Activated naive CD4-positive, alpha-beta T cell treated with anti-CD3 and anti-CD28 coated beads, Interleukin-2, amount 50 U/mL, for 24 hours (primary cell): Measurements from ENCODE around the gene KLHDC7B.
A peak's percentile ranks its signal among the peaks of the same experiment; 100 is the strongest.

Source experiments
- H3K27ac Mint-ChIP-seq: one replicate; pipeline ENCODE4 v1.8.0; 2021; ENCODE audit warnings: mild to moderate bottlenecking, mixed read lengths
- H3K27me3 Mint-ChIP-seq: one replicate; pipeline ENCODE4 v1.8.0; 2021; ENCODE audit warnings: mixed read lengths
- H3K36me3 Mint-ChIP-seq: one replicate; pipeline ENCODE4 v1.8.0; 2021; ENCODE audit warnings: mixed read lengths
- H3K4me1 Mint-ChIP-seq: one replicate; pipeline ENCODE4 v1.8.0; 2021; ENCODE audit warnings: mixed read lengths
- H3K4me3 Mint-ChIP-seq: one replicate; pipeline ENCODE4 v1.8.0; 2021; ENCODE audit warnings: mild to moderate bottlenecking, mixed read lengths
- H3K9me3 Mint-ChIP-seq: one replicate; pipeline ENCODE4 v1.8.0; 2021; ENCODE audit warnings: mixed read lengths

KLHDC7B gene

DNA sequence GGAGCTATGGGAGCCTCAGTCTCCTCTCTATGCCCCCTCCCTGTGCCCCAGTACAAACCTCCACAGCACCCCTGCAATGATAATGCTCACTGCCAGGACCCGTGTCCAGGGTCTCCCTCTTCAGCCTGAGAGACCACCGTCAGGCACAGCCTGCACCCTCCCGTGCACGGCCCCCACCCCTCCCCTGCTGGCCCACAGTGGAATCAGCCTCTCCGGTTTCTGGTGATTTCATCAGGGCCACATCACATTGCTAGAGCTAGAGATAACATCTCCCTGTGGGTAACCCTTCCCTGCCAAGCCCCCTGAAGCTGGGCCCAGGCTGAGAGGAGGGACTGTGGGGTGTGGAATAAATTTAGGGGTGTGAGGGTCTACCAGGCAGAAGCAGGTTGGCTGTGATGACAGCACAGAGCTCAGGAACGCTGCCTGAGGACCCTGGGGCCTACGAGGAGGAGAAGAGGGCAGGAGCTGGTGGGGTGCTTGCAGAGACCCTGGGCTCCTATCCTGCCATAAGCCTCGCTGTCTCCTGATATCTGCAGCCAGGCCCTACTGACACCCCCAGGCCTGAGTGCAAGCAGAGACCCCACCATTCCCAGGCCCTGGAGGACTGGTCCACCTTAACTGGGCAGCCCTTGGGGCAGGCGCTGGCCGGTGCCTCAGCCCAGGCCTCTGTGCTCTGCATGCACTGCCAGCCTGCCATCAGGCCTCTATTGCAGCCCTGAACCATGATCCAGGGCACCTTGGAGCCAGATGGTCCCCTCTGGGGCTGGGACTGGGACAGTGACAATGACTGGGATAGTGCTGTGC lies at the start of gene KLHDC7B:
TSS of gene KLHDC7B (plus strand) at position 378 of the 804 bp plus-strand sequence. CDS start at position 723, 345 bp downstream.
- H3K9me3 Mint-ChIP-seq: no peaks in the 10 kb centered on the region
- H3K36me3 Mint-ChIP-seq: no peaks in the 10 kb centered on the region
- peak within 1 kb of the TSS; percentile 63 for H3K4me3 Mint-ChIP-seq
- peaks cover 47% of the 10 kb centered on the region for H3K4me1 Mint-ChIP-seq
- H3K27me3 Mint-ChIP-seq: no peaks in the 10 kb centered on the region
- H3K27ac Mint-ChIP-seq: peak within 1 kb of the TSS; percentile 91

DNA sequence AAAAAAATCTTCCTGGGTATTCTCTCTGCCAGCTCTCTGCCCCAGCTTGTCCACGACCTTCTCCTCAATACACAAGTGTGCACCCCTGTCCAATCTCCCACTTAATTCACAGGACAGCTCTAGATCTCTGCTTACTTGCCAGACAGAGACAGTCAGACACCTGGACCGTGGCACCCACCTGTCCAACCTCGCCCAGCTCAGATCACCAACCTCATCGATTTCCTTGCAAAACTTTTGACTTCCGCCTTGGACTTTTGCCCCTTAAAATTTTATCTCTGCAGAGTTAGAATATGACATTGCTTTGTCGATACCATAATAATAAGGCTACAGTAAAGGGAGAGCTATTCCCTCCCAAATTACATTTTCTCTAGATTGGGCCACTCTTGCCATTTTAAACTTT lies 48.6 kb upstream of the KLHDC7B start:
- H3K4me3 Mint-ChIP-seq: no peak overlapping the region
- H3K9me3 Mint-ChIP-seq: no peaks in the 10 kb centered on the region
- no peaks in the 10 kb centered on the region for H3K36me3 Mint-ChIP-seq
- no peak overlapping the region for H3K27ac Mint-ChIP-seq
- H3K27me3 Mint-ChIP-seq: no peaks in the 10 kb centered on the region
- peaks cover 4% of the 10 kb centered on the region for H3K4me1 Mint-ChIP-seq

DNA sequence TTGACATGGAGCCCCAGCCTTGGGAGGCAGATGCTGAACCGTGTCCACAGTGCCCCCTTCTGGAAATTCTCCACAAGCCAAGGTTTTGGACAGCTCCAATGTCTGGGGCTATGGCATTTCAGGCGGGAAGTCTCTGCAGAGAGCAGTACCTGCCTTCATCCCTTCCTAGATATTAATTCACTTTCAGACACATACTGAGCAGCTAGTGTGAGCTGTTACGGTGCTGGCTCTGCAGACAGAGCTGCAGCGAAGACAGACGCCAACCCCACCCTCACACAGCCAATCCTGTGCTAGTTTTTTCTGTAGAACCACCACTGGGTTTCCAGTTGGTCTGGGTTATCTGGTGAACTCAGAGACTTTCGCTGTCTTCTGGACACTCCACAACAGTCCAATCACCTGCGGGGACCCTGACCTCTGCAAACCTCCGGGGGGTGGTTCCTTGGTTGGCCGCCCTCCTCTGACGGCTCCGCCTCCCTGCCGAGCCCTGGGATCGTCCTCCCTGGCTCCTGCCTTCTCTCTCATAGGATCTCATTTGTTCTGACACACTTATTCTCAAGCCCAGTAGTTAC lies 47.3 kb upstream of the KLHDC7B start:
- Mint-ChIP-seq H3K27me3 (no peaks in the 10 kb centered on the region), H3K9me3 (no peaks in the 10 kb centered on the region), H3K4me1 (peaks cover 4% of the 10 kb centered on the region), H3K36me3 (no peaks in the 10 kb centered on the region), H3K4me3 (no peak overlapping the region), H3K27ac (no peak overlapping the region)

DNA sequence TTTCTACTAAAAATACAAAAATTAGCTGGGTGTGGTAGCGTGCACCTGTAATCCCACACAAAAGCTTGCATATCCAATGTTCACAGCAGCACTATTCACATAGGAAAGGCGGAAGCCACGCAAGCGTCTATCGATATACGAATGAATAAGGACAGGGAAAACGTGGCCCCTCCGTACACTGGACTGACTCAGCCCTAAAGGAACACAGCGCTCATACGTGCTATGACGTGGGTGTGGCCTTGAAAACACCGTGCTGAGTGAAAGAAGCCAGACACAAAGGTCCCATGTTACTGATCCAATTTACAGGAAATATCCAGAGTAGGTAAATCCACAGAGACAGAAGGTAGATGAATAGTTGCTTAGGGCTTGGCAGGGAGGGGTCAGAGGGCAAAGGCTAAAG lies 45.2 kb upstream of the KLHDC7B start:
- Mint-ChIP-seq H3K4me3 (no peak overlapping the region), H3K27me3 (no peaks in the 10 kb centered on the region), H3K9me3 (no peaks in the 10 kb centered on the region), H3K4me1 (peaks cover 4% of the 10 kb centered on the region), H3K36me3 (no peaks in the 10 kb centered on the region), H3K27ac (peak overlapping the region; percentile 26)

DNA sequence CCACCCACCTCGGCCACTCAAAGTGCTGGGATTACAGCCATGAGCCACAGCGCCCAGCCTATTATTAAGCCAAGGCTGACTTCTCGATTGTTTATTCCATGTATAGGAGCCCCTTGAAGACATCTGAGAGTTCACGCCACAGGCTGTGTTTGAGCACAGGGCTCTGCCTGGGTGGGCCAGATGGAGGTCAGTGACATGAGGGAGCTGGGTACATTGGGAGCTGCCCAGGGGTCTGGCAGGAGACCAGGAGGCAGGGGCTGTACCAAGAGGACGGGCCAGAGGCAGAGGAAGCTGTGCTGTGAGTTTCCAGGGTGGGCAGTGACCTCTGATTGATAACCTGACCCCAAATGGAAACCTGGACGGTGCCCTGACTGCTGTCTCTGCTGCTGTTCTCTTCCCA lies 43.6 kb upstream of the KLHDC7B start:
- H3K36me3 Mint-ChIP-seq: no peaks in the 10 kb centered on the region
- H3K4me1 Mint-ChIP-seq: peaks cover 4% of the 10 kb centered on the region
- H3K9me3 Mint-ChIP-seq: no peaks in the 10 kb centered on the region
- no peaks in the 10 kb centered on the region for H3K27me3 Mint-ChIP-seq
- H3K4me3 Mint-ChIP-seq: no peak overlapping the region
- no peak overlapping the region for H3K27ac Mint-ChIP-seq

DNA sequence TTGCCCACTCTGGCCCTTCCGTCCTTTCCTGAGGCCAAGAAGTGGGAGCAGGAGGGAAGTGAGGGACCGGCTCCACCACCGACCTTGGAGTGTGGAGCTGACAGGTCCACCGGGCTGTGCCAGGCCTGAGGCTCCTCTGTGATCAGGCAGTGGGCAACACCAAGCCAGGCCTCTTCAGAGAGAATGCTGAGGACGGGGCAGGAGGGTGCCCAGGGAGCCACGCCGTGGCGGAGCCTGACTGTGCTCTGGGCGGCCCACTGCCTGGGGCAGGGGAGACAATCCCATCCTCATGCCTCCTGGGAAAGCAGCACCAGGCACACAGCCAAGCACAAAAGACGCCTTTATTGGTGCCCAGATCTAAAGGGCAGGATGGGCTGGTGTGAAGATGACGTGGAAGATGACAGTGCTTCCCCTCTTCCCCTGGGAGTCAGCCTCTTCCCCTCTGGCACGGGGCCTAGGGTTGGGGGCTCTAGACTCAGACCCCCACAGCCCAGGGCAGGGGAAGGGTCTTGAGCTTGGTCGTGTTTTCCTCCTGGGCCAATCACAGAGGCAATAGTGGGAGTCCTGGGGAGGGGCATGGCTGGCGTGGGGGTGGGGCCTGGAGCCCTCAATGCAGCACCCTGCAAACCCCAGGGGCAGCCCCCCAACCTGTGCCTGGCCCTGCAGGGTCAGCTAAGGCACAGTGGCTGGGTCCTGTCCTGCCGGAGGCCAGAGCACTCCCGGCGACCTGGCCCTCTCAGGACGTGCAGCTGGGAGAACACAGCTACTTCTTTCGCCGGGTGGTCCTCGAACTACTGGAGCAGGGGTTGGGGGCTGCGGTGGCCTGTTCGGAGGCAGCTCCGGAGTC lies 42.8 kb upstream of the KLHDC7B start:
- no peaks in the 10 kb centered on the region for H3K27me3 Mint-ChIP-seq
- H3K9me3 Mint-ChIP-seq: no peaks in the 10 kb centered on the region
- H3K4me1 Mint-ChIP-seq: peaks cover 4% of the 10 kb centered on the region
- no peaks in the 10 kb centered on the region for H3K36me3 Mint-ChIP-seq
- H3K4me3 Mint-ChIP-seq: no peak overlapping the region
- no peak overlapping the region for H3K27ac Mint-ChIP-seq

DNA sequence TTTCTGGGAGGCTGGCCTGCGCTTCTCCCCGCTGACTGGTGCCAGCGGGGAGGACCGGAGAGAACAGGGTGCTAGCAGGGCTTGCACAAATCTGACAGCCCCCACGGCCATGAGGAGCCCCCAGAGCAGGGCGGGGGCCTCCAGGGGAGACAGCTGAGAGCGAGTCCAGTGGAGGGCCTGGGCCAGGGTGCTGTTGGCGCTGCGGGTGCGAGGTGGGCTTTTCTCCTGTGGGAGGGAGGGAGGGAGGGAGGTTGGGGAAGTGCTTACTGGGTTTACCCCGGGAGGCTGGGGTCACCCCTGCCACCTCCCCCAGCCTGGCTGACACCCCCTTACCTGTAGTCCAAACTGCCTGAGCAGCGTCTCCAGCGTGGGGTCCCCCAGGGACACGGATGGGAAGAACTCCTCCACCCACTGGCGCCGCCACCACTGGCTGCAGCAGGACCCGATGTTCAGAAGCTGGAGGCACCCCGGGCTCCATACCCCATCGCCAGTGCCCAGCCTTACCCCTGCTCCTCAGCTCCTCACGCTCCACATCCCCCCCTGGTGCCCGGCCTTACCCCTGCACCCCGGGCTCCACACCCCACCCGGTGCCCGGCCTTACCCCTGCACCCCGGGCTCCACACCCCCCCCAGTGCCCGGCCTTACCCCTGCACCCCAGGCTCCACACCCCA lies 42.1 kb upstream of the KLHDC7B start:
- Mint-ChIP-seq H3K9me3 (no peaks in the 10 kb centered on the region), H3K4me3 (no peak overlapping the region), H3K36me3 (no peaks in the 10 kb centered on the region), H3K4me1 (peaks cover 2% of the 10 kb centered on the region), H3K27ac (no peak overlapping the region), H3K27me3 (no peaks in the 10 kb centered on the region)

DNA sequence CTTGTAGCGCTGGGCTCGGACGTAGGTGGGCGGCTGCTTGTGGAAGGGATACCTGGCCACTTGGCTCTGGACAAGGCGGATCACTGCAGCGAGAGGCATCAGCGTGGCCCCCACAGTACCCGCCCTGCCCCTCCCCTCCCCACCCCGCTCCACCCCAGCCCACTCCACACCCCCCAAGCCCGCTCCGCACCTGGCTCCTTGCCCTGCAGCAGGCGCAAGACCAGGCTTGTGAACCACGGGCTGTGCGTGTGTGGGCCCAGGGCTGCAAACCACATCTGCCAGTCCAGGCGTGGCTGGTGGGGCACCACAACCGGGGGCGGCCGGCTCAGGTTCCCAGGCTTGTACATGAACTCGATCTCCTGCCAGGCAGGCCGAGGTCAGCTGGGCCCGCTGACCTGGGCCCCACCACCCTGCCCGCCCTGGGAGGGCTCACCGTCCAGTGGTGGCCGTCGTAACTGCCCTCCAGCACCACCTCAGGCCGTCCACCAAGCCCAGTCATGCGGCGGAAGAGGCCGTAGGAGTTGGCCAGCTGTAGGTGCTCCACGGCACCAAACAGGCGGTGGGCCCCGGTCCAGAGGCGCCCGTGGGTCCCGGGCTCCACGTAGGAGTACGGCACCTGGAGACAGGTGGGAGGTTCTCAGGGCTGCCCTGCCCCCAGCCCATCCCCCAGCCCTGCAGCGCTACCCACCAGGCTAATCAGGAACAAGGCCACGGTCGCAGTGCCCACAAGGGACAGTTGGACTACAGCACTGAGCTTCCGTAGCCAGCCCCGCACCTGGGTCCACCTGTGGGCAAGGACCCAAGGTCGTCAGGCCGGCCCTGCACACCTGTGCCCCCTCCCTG lies 41.1 kb upstream of the KLHDC7B start:
- Mint-ChIP-seq H3K27me3 (no peaks in the 10 kb centered on the region), H3K36me3 (no peaks in the 10 kb centered on the region), H3K4me1 (peaks cover 11% of the 10 kb centered on the region), H3K4me3 (no peak overlapping the region), H3K27ac (no peak overlapping the region), H3K9me3 (no peaks in the 10 kb centered on the region)

DNA sequence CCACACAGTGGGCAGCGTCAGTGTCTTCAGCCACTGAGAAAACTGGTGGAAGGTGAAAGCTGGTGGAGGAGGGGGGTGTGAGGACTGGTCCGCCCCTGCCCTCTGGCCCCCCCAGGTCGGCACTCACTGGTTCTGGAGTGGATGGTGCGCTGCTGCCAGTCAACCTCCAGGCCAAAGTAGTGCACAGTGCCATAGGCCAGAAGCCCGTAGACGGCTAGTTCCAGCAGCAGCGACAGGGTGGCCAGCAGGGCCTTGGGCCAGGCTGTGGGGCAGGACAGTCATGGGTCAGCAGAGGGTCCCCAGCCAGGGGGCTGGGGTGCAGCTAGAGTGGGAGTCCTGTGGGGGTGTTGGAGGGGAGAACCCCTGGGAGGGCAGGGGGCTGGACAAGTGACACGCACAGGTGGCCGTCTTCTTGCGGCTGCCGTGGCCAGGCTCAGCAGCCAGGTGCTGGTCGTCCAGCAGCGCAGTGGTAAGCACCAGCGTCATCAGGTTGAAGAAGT lies 40.4 kb upstream of the KLHDC7B start:
- Mint-ChIP-seq H3K36me3 (no peaks in the 10 kb centered on the region), H3K9me3 (no peaks in the 10 kb centered on the region), H3K4me3 (no peak overlapping the region), H3K4me1 (peaks cover 13% of the 10 kb centered on the region), H3K27me3 (no peaks in the 10 kb centered on the region), H3K27ac (no peak overlapping the region)

DNA sequence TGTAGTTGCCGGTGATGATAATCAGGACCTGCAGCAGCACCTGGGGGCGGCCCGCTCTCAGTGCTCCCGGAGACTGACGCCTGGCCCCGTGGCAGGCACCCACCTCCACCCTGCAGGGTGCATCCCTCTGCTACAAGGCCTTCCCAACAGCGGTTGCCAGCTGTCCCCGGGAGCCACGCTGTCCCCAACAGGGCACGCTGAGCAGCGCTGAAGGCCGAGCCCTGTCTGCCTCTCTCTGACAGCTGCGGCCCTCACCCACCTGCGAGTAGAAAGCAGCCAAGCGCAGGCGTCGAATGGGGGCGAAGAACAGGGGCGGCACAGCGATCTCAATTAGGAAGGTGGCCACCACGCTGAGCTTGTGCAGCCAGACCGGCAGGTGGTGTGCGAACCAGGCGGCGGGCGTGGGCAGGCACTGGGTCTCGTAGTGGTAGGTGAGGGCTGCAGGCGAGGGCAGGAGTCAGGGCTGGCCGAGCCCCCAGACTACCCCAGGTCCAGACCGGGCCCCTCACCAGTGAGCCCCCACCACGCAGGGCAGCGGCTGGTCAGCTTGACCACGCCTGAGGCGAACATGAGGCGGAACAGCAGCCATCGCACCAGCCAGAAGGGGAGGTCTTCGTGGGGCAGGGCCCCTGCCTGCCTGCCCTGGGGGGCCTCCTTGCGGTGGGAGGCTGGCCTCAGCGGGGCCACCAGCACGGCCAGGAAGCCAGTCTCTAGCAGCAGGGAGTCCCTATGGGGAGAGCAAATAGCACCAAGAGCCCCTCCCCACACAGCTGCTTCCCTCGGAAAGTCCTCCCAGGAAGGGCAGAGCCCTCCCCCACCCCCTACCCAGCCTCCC lies 39.7 kb upstream of the KLHDC7B start:
- Mint-ChIP-seq H3K4me1 (peaks cover 13% of the 10 kb centered on the region), H3K4me3 (peak overlapping the region; percentile 95), H3K27ac (peak overlapping the region; percentile 59), H3K36me3 (no peaks in the 10 kb centered on the region), H3K27me3 (no peaks in the 10 kb centered on the region), H3K9me3 (no peaks in the 10 kb centered on the region)

DNA sequence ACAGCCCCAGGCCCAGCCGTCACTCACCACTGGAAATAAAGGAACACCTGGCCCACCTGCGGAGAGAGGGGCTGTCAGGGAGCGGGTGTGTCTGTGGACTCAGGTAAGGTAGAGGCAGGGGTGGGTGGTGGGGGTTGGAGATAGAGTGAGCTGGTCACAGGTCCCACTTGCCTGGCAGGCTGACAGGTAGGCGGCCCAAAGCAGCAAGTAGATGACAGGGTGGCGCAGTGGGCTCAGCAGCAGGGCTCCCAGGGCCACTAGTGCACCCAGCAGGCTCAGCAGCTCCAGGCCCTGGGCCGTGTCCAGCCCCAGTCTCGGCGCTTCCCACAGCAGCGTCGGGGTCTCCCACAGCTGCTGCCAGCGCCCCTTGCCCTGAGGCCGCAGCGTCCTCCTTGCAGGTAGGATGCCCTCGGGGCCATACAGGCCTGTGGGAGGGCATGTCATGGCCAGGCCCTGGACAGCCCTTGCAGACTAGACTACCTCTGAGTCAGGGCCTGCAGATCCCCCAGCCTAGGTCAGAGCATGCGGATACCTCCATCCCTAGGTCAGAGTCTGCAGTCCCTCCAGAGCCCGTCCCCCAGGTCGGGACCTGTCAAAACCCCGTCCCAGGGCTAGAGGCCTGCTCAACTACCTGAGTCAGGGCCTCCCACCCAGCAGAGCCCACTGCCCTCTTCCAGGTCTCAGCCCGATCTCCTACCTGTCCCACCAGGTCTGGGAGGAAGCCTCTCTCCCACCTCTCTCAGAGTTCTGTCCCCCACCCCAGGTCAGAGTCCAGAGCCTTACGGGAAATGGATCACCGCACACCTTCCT lies 38.9 kb upstream of the KLHDC7B start:
- H3K36me3 Mint-ChIP-seq: no peaks in the 10 kb centered on the region
- H3K27me3 Mint-ChIP-seq: no peaks in the 10 kb centered on the region
- H3K27ac Mint-ChIP-seq: peak overlapping the region; percentile 80
- peak overlapping the region; percentile 95 for H3K4me3 Mint-ChIP-seq
- no peaks in the 10 kb centered on the region for H3K9me3 Mint-ChIP-seq
- H3K4me1 Mint-ChIP-seq: peaks cover 13% of the 10 kb centered on the region

DNA sequence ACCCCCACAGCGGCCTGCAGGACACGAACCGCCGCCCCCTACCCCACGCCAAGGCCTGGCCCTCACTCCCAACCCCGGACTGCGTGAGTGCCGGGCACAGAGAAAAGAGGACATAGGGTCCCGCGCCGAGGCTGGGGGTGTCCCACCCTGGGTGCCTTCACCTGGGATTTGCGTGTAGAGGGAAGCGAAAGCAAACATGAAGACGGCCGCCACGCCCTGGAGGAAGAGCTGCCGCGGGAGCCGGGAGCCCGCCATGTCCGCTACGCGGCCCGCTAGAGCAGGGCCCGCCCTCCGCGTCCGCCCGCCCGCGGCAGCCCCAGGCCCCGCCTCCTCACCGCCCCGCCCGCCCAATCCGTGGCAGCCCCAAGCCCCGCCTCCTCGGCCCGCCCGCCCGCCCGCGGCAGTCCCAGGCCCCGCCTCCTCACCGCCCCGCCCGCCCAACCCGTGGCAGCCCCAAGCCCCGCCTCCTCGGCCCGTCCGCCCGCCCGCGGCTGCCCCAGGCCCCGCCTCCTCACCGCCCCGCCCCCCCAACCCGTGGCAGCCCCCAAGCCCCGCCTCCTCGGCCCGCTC lies 38.2 kb upstream of the KLHDC7B start, which contains the start of gene LMF2:
TSS of gene LMF2 (minus strand) at position 282 of the 570 bp plus-strand sequence. CDS start at position 255, 27 bp downstream.
- Mint-ChIP-seq H3K9me3 (no peaks in the 10 kb centered on the region), H3K36me3 (no peaks in the 10 kb centered on the region)

More for the DNA sequence above, 38.2 kb upstream of the KLHDC7B start, which contains the start of gene LMF2:
- no peaks in the 10 kb centered on the region for H3K27me3 Mint-ChIP-seq
- peak within 1 kb of the TSS; percentile 95 for H3K4me3 Mint-ChIP-seq
- H3K27ac Mint-ChIP-seq: peak within 1 kb of the TSS; percentile 98
- peaks cover 17% of the 10 kb centered on the region for H3K4me1 Mint-ChIP-seq
